Mesenchymal stem cell (in vitro differentiated cells and primary cell): ENCODE data around the gene APBA1.

Experiments used
- DNase-seq: peaks from one replicate; pipeline ENCODE4 v3.0.0-alpha.2; 2013
- H2AFZ ChIP-seq: one replicate; pipeline ENCODE4 v1.6.1; 2013; ENCODE audit warnings: low read depth, mild to moderate bottlenecking, control low read depth, inconsistent platforms, low read length, moderate library complexity
- H2AK5ac ChIP-seq: 2 replicates; pipeline ENCODE4 v1.6.1; 2013; ENCODE audit warnings: low read length, moderate library complexity, mild to moderate bottlenecking, inconsistent platforms; ENCODE audit not compliant: severe bottlenecking
- H2BK120ac ChIP-seq: one replicate; pipeline ENCODE4 v1.6.1; 2013; ENCODE audit warnings: low read depth, mild to moderate bottlenecking, inconsistent platforms, low read length, moderate library complexity
- H2BK12ac ChIP-seq, 2 experiments: one replicate each; pipeline ENCODE4 v1.6.1; 2013; ENCODE audit warnings: inconsistent platforms in 2 of 2, low read length in 2 of 2, mild to moderate bottlenecking in 2 of 2, moderate library complexity in 2 of 2, control low read depth in 1 of 2
- H2BK15ac ChIP-seq: one replicate; pipeline ENCODE4 v1.6.1; 2013; ENCODE audit warnings: mild to moderate bottlenecking, low read depth, inconsistent platforms; ENCODE audit not compliant: poor library complexity, severe bottlenecking
- H2BK5ac ChIP-seq: 2 replicates; pipeline ENCODE4 v1.6.1; 2013; ENCODE audit warnings: low read depth, mild to moderate bottlenecking, low read length, control low read depth, inconsistent platforms; ENCODE audit not compliant: poor library complexity, severe bottlenecking
- H3K14ac ChIP-seq, 2 experiments: one replicate each; pipeline ENCODE4 v1.6.1; 2013; ENCODE audit warnings: inconsistent platforms in 2 of 2, low read length in 2 of 2, control low read depth in 1 of 2, mild to moderate bottlenecking in 1 of 2, moderate library complexity in 1 of 2
- H3K18ac ChIP-seq, 2 experiments: one replicate each; pipeline ENCODE4 v1.6.1; 2013; ENCODE audit warnings: inconsistent platforms in 2 of 2, low read length in 2 of 2, control low read depth in 1 of 2, low read depth in 1 of 2, mild to moderate bottlenecking in 1 of 2
- H3K23ac ChIP-seq, 2 experiments: one replicate each; pipeline ENCODE4 v1.6.1; 2013; ENCODE audit warnings: inconsistent platforms in 2 of 2, low read length in 2 of 2, mild to moderate bottlenecking in 2 of 2, moderate library complexity in 2 of 2, control low read depth in 1 of 2
- H3K27ac ChIP-seq: 2 replicates; pipeline ENCODE4 v1.5.1; 2013; ENCODE audit warnings: mild to moderate bottlenecking, moderate library complexity, low read length, control low read depth, inconsistent platforms; ENCODE audit not compliant: poor library complexity, severe bottlenecking
- H3K27me3 ChIP-seq, 2 experiments: 2 replicates each; pipeline versions ENCODE4 v1.6.1 to v1.7.0; 2013; ENCODE audit warnings: low read length in 2 of 2, mild to moderate bottlenecking in 2 of 2, moderate library complexity in 2 of 2, control low read depth in 1 of 2, inconsistent platforms in 1 of 2; ENCODE audit not compliant: control insufficient read depth in 1 of 2, insufficient read depth in 1 of 2
- H3K36me3 ChIP-seq, 2 experiments: 2 replicates each; pipeline versions ENCODE4 v1.6.1 to v1.7.0; 2013; ENCODE audit warnings: low read length in 2 of 2, control low read depth in 1 of 2, inconsistent platforms in 1 of 2, low read depth in 1 of 2, mild to moderate bottlenecking in 1 of 2; ENCODE audit not compliant: insufficient read depth in 2 of 2, control insufficient read depth in 1 of 2
- H3K4ac ChIP-seq, 2 experiments: one replicate each; pipeline ENCODE4 v1.6.1; 2013; ENCODE audit warnings: inconsistent platforms in 2 of 2, low read length in 2 of 2, mild to moderate bottlenecking in 2 of 2, moderate library complexity in 2 of 2, control low read depth in 1 of 2, low read depth in 1 of 2
- H3K4me1 ChIP-seq: 2 replicates; pipeline ENCODE4 v1.6.1; 2013; ENCODE audit warnings: low read depth, low read length, control low read depth; ENCODE audit not compliant: control insufficient read depth, insufficient read depth
- H3K4me2 ChIP-seq: 2 replicates; pipeline ENCODE4 v1.6.1; 2013; ENCODE audit warnings: low read length, mild to moderate bottlenecking, inconsistent platforms; ENCODE audit not compliant: poor library complexity, severe bottlenecking
- H3K4me3 ChIP-seq, 2 experiments: 2 replicates each; pipeline versions ENCODE4 v1.5.1 to v1.7.0; 2013; ENCODE audit warnings: low read length in 2 of 2, mild to moderate bottlenecking in 2 of 2, control low read depth in 1 of 2, low read depth in 1 of 2; ENCODE audit not compliant: insufficient read depth in 1 of 2
- H3K79me1 ChIP-seq: replicated peaks from 2 replicates; pipeline ENCODE4 v1.6.1; 2013; ENCODE audit warnings: mild to moderate bottlenecking, control low read depth, low read length, inconsistent platforms; ENCODE audit not compliant: poor library complexity, severe bottlenecking
- H3K9ac ChIP-seq: 2 replicates; pipeline ENCODE4 v1.7.0; 2013; ENCODE audit warnings: mild to moderate bottlenecking, low read length, moderate library complexity
- H3K9me3 ChIP-seq: 2 replicates; pipeline ENCODE4 v1.7.0; 2013; ENCODE audit warnings: mild to moderate bottlenecking, low read length; ENCODE audit not compliant: control insufficient read depth
- H4K8ac ChIP-seq: one replicate; pipeline ENCODE4 v1.6.1; 2013; ENCODE audit warnings: inconsistent platforms, mild to moderate bottlenecking, low read length, moderate library complexity
- H4K91ac ChIP-seq: one replicate; pipeline ENCODE4 v1.6.1; 2013; ENCODE audit warnings: mild to moderate bottlenecking, low read length, inconsistent platforms
- WGBS: methylation state at CpG from one replicate; pipeline ENCODE4 v1.1.7; 2013; ENCODE audit warnings: mixed read lengths; 5-methylcytosine and 5-hydroxymethylcytosine counted together

Gene APBA1

DNA sequence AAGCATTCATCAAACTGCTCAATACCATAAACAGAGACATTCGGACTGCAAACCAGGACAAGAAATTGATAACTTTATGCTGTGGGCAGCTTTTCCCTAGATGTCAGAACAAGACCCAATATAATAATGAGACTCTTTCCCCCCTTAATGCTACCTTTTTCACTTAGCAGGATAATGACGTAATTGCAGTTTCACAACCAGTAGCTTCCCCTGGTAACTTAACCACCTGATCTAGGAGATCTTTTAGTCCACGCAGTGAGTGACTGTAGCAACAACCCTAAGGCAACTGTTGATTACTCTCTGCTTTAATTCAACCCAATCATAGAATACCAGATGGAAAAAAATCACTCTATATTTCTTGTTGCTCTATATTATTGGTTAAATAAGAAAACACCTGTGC is 56.3 kb downstream of the APBA1 start:
- H3K9me3 ChIP-seq: no peaks in the 10 kb centered on the region
- no peak overlapping the region for H3K4ac ChIP-seq
- H3K27me3 ChIP-seq: no peaks in the 10 kb centered on the region
- H3K4me1 ChIP-seq: no peaks in the 10 kb centered on the region
- H2BK15ac ChIP-seq: no peak overlapping the region
- no peak overlapping the region for H3K18ac ChIP-seq
- H4K91ac ChIP-seq: no peak overlapping the region
- peaks cover 1% of the 10 kb centered on the region for H3K79me1 ChIP-seq
- WGBS: 98% methylated on average over 3 of the region's 3 CpGs
- no peaks in the 10 kb centered on the region for H3K36me3 ChIP-seq
- H2BK120ac ChIP-seq: no peak overlapping the region
- no peak overlapping the region for H3K14ac ChIP-seq
- no peak overlapping the region for H3K4me3 ChIP-seq
- DNase-seq: no peak
- H3K23ac ChIP-seq: no peak overlapping the region
- no peak overlapping the region for H2AK5ac ChIP-seq
- H4K8ac ChIP-seq: no peak overlapping the region
- H3K4me2 ChIP-seq: no peak overlapping the region
- no peak overlapping the region for H2AFZ ChIP-seq
- H3K27ac ChIP-seq: no peak overlapping the region
- no peak overlapping the region for H3K9ac ChIP-seq
- H2BK12ac ChIP-seq: no peak overlapping the region
- no peak overlapping the region for H2BK5ac ChIP-seq

DNA sequence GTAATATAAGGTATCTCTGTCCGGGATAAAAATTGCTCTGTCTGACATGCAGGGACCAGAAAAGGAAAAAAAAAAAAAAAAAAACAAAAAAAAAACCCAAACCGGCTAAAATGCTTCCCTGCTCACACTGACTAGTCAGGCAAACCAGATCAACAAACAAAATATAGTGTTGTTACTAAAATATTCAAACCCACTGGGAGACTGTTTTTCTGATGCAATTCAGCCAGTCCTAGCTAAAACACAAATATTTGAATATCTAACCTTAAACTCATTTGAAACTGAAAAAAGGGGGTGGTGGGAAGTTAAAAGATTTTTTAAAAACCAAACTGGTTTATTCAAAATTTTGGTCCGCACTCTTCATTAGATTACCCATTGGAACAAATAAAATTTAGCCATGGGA is 61.0 kb downstream of the APBA1 start:
- Histone ChIP-seq H4K91ac (no peak overlapping the region), H2AFZ (no peak overlapping the region), H3K4me1 (no peaks in the 10 kb centered on the region), H2AK5ac (no peak overlapping the region), H3K79me1 (peaks cover 1% of the 10 kb centered on the region), H3K4me3 (no peak overlapping the region), H2BK120ac (no peak overlapping the region), H3K9ac (no peak overlapping the region), H3K27me3 (no peaks in the 10 kb centered on the region), H3K14ac (no peak overlapping the region), H3K36me3 (no peaks in the 10 kb centered on the region), H2BK12ac (no peak overlapping the region), H3K23ac (no peak overlapping the region), H2BK5ac (no peak overlapping the region), H2BK15ac (no peak overlapping the region), H3K9me3 (no peaks in the 10 kb centered on the region), H4K8ac (no peak overlapping the region), H3K27ac (no peak overlapping the region), H3K18ac (no peak overlapping the region), H3K4ac (no peak overlapping the region), H3K4me2 (no peak overlapping the region)
- WGBS: 69% methylated on average over 3 of the region's 3 CpGs
- no peak for DNase-seq

DNA sequence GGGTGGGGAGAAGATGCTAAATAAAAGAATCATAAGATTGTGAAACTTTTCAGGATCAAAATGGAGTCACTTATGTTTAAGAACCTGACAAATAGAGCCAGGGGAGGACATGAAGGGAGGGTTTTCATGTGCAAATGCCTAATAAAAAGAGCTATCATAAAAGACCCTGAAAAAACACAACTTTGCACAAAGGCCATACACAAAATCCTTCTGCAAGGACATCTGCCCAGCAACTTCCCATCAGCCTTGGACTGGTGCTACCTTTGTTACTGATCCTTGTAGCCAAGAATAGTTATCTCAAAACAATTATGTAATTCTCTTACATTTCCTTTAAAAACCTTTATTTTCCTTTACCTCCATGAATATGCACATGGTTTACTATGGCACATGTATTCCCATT is 63.0 kb downstream of the APBA1 start:
- no peak overlapping the region for H2BK120ac ChIP-seq
- no peak overlapping the region for H3K23ac ChIP-seq
- H2BK12ac ChIP-seq: no peak overlapping the region
- H3K4me1 ChIP-seq: peaks cover 3% of the 10 kb centered on the region
- H3K79me1 ChIP-seq: no peaks in the 10 kb centered on the region
- no peak overlapping the region for H3K4me2 ChIP-seq
- H3K4ac ChIP-seq: no peak overlapping the region
- H2AFZ ChIP-seq: no peak overlapping the region
- H3K27ac ChIP-seq: no peak overlapping the region
- H2BK5ac ChIP-seq: no peak overlapping the region
- no peaks in the 10 kb centered on the region for H3K9me3 ChIP-seq
- H3K27me3 ChIP-seq: no peaks in the 10 kb centered on the region
- H2BK15ac ChIP-seq: no peak overlapping the region
- no peak overlapping the region for H3K14ac ChIP-seq
- no peak overlapping the region for H4K8ac ChIP-seq
- DNase-seq: no peak
- no peak overlapping the region for H3K18ac ChIP-seq
- no peak overlapping the region for H3K9ac ChIP-seq
- H2AK5ac ChIP-seq: no peak overlapping the region
- no peak overlapping the region for H3K4me3 ChIP-seq
- H3K36me3 ChIP-seq: no peaks in the 10 kb centered on the region
- no peak overlapping the region for H4K91ac ChIP-seq

DNA sequence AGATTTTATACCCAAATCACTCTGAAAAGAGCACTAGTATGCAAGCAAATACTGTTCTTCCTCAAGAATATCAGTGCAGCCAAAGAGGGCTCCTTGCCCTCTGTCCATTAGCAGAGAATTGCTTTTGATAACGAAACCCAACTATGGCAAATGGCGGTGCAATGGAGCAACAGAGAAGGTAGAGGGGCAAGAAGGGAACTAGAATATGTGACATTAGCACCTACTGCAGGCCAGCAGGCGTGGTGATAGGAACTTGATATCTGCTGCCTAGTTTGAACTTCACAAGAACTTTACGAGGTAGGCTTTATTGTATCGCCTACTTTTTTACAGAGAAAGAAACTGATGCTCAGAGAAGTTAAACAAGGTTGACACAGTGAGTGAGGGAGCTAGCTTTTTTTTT is 66.1 kb downstream of the APBA1 start:
- H2AK5ac ChIP-seq: no peak overlapping the region
- H3K27me3 ChIP-seq: no peaks in the 10 kb centered on the region
- no peak overlapping the region for H3K23ac ChIP-seq
- H3K4me2 ChIP-seq: no peak overlapping the region
- H2BK15ac ChIP-seq: no peak overlapping the region
- H4K8ac ChIP-seq: no peak overlapping the region
- peaks cover 3% of the 10 kb centered on the region for H3K4me1 ChIP-seq
- no peak overlapping the region for H4K91ac ChIP-seq
- H3K18ac ChIP-seq: no peak overlapping the region
- no peak overlapping the region for H2AFZ ChIP-seq
- no peaks in the 10 kb centered on the region for H3K9me3 ChIP-seq
- no peak overlapping the region for H2BK120ac ChIP-seq
- no peak overlapping the region for H3K14ac ChIP-seq
- H3K4me3 ChIP-seq: no peak overlapping the region
- H3K9ac ChIP-seq: no peak overlapping the region
- no peak overlapping the region for H2BK5ac ChIP-seq
- DNase-seq: no peak
- H3K4ac ChIP-seq: no peak overlapping the region
- H2BK12ac ChIP-seq: no peak overlapping the region
- peaks cover 2% of the 10 kb centered on the region for H3K79me1 ChIP-seq
- H3K27ac ChIP-seq: no peak overlapping the region
- no peaks in the 10 kb centered on the region for H3K36me3 ChIP-seq
- 98% methylated on average over 5 of the region's 5 CpGs for WGBS
